Activated T-helper 17 cell treated with anti-CD3 and anti-CD28 coated beads, Interleukin-2, amount 50 U/mL, for 72 hours (primary cell): ENCODE data around the gene KDM5C. TPM values are rescaled to one million over a fixed set of nuclear protein-coding genes. Genes with fewer than 3 reads are reported as not detected.

Source experiments
- ATAC-seq: fragments of 150-1000 bp; cut with Tn5 transposase; replicated peaks from 2 replicates; pipeline ENCODE4 v1.10.0; 2021; ENCODE audit warnings: mild to moderate bottlenecking, moderate library complexity
- H3K27ac Mint-ChIP-seq: one replicate; pipeline ENCODE4 v1.8.0; 2022; ENCODE audit warnings: mixed read lengths
- H3K27me3 Mint-ChIP-seq: one replicate; pipeline ENCODE4 v1.8.0; 2022; ENCODE audit warnings: mixed read lengths
- H3K36me3 Mint-ChIP-seq: one replicate; pipeline ENCODE4 v1.8.0; 2022; ENCODE audit warnings: low read depth, mild to moderate bottlenecking, mixed read lengths
- H3K4me1 Mint-ChIP-seq: one replicate; pipeline ENCODE4 v1.8.0; 2022; ENCODE audit warnings: mixed read lengths
- H3K4me3 Mint-ChIP-seq: one replicate; pipeline ENCODE4 v1.8.0; 2022; ENCODE audit warnings: mild to moderate bottlenecking, mixed read lengths
- H3K9me3 Mint-ChIP-seq: one replicate; pipeline ENCODE4 v1.8.0; 2022; ENCODE audit warnings: mixed read lengths
- total RNA-seq, 2 donors: library from RNA; stranded (reverse); gene quantifications; one replicate each; pipeline ENCODE4 v1.2.3, GENCODE V29; 2022

KDM5C gene
- total RNA-seq, 2 donors from 2014 or later, result 93.3 to 147 TPM

- H3K4me1 Mint-ChIP-seq, result no peaks in the 10 kb centered on the region
- ATAC-seq, result no peak
- H3K36me3 Mint-ChIP-seq, result no peaks in the 10 kb centered on the region
- no peak overlapping the region for H3K27ac Mint-ChIP-seq
- H3K27me3 Mint-ChIP-seq, result no peaks in the 10 kb centered on the region
- H3K9me3 Mint-ChIP-seq, result no peaks in the 10 kb centered on the region
- no peak overlapping the region for H3K4me3 Mint-ChIP-seq
Measured at GRCh38 chrX:53236025-53236679, 11.1 kb upstream of the KDM5C start.

GRCh38 chrX:53235566-53235965 lies 10.6 kb upstream of the KDM5C start:
- H3K36me3 Mint-ChIP-seq, result no peaks in the 10 kb centered on the region
- H3K27ac Mint-ChIP-seq, result no peak overlapping the region
- no peak overlapping the region for H3K4me3 Mint-ChIP-seq
- H3K4me1 Mint-ChIP-seq, result no peaks in the 10 kb centered on the region
- no peak for ATAC-seq
- no peaks in the 10 kb centered on the region for H3K27me3 Mint-ChIP-seq
- H3K9me3 Mint-ChIP-seq, result no peaks in the 10 kb centered on the region

- H3K4me3 Mint-ChIP-seq, result no peak overlapping the region
- no peak overlapping the region for H3K27ac Mint-ChIP-seq
- no peaks in the 10 kb centered on the region for H3K9me3 Mint-ChIP-seq
- H3K27me3 Mint-ChIP-seq, result no peaks in the 10 kb centered on the region
- no peak for ATAC-seq
- H3K4me1 Mint-ChIP-seq, result no peaks in the 10 kb centered on the region
- H3K36me3 Mint-ChIP-seq, result no peaks in the 10 kb centered on the region
Measured at GRCh38 chrX:53234484-53234883, 9.5 kb upstream of the KDM5C start.

GRCh38 chrX:53233536-53233935 lies 8.5 kb upstream of the KDM5C start:
- Mint-ChIP-seq H3K27ac (no peak overlapping the region), H3K9me3 (no peaks in the 10 kb centered on the region), H3K36me3 (no peaks in the 10 kb centered on the region), H3K4me3 (no peak overlapping the region), H3K27me3 (no peaks in the 10 kb centered on the region), H3K4me1 (no peaks in the 10 kb centered on the region)
- no peak for ATAC-seq

- ATAC-seq, result no peak
Measured at GRCh38 chrX:53230116-53230515, 5.1 kb upstream of the KDM5C start.

GRCh38 chrX:53227224-53227765 lies 2.3 kb upstream of the KDM5C start:
- peaks cover 10% of the 10 kb centered on the region for H3K4me1 Mint-ChIP-seq
- H3K27ac Mint-ChIP-seq, result peak overlapping the region; percentile 52
- no peaks in the 10 kb centered on the region for H3K27me3 Mint-ChIP-seq
- no peak for ATAC-seq
- H3K36me3 Mint-ChIP-seq, result peaks cover 32% of the 10 kb centered on the region
- no peak overlapping the region for H3K4me3 Mint-ChIP-seq
- H3K9me3 Mint-ChIP-seq, result no peaks in the 10 kb centered on the region

More at GRCh38 chrX:53230116-53230515, 5.1 kb upstream of the KDM5C start:
- Mint-ChIP-seq H3K36me3 (peaks cover 5% of the 10 kb centered on the region), H3K9me3 (no peaks in the 10 kb centered on the region), H3K27ac (no peak overlapping the region), H3K4me1 (no peaks in the 10 kb centered on the region), H3K4me3 (no peak overlapping the region), H3K27me3 (no peaks in the 10 kb centered on the region)

- ATAC-seq, result peak; percentile 86
- Mint-ChIP-seq H3K4me1 (peaks cover 10% of the 10 kb centered on the region), H3K9me3 (no peaks in the 10 kb centered on the region), H3K36me3 (peaks cover 62% of the 10 kb centered on the region), H3K27ac (peak overlapping the region; percentile 99), H3K4me3 (peak overlapping the region; percentile 88), H3K27me3 (no peaks in the 10 kb centered on the region)
Measured at GRCh38 chrX:53223955-53224859, 800 bp downstream of the KDM5C start.

- no peaks in the 10 kb centered on the region for H3K9me3 Mint-ChIP-seq
- peak overlapping the region; percentile 88 for H3K4me3 Mint-ChIP-seq
- H3K36me3 Mint-ChIP-seq, result peaks cover 68% of the 10 kb centered on the region
- H3K4me1 Mint-ChIP-seq, result peaks cover 10% of the 10 kb centered on the region
- ATAC-seq, result no peak
- no peaks in the 10 kb centered on the region for H3K27me3 Mint-ChIP-seq
- H3K27ac Mint-ChIP-seq, result peak overlapping the region; percentile 99
Measured at GRCh38 chrX:53223068-53223693, 1.8 kb downstream of the KDM5C start.

- Mint-ChIP-seq H3K36me3 (peaks cover 93% of the 10 kb centered on the region), H3K9me3 (no peaks in the 10 kb centered on the region), H3K4me3 (no peak overlapping the region), H3K27ac (no peak overlapping the region), H3K27me3 (no peaks in the 10 kb centered on the region), H3K4me1 (no peaks in the 10 kb centered on the region)
- ATAC-seq, result no peak
Measured at GRCh38 chrX:53211391-53211978, 13.5 kb downstream of the KDM5C start.

- H3K27ac Mint-ChIP-seq, result no peak overlapping the region
- H3K4me3 Mint-ChIP-seq, result no peak overlapping the region
- no peak for ATAC-seq
- no peaks in the 10 kb centered on the region for H3K4me1 Mint-ChIP-seq
- H3K36me3 Mint-ChIP-seq, result peaks cover 83% of the 10 kb centered on the region
- no peaks in the 10 kb centered on the region for H3K27me3 Mint-ChIP-seq
- no peaks in the 10 kb centered on the region for H3K9me3 Mint-ChIP-seq
Measured at GRCh38 chrX:53196678-53197077, 28.3 kb downstream of the KDM5C start.

- Mint-ChIP-seq H3K36me3 (peaks cover 73% of the 10 kb centered on the region), H3K4me3 (no peak overlapping the region), H3K4me1 (no peaks in the 10 kb centered on the region), H3K27ac (peak overlapping the region; percentile 28), H3K9me3 (no peaks in the 10 kb centered on the region), H3K27me3 (no peaks in the 10 kb centered on the region)
- no peak for ATAC-seq
Measured at GRCh38 chrX:53195401-53195800, 29.6 kb downstream of the KDM5C start.

- Mint-ChIP-seq H3K9me3 (no peaks in the 10 kb centered on the region), H3K27ac (no peak overlapping the region), H3K36me3 (peaks cover 62% of the 10 kb centered on the region), H3K4me1 (no peaks in the 10 kb centered on the region), H3K4me3 (no peak overlapping the region), H3K27me3 (no peaks in the 10 kb centered on the region)
- no peak for ATAC-seq
Measured at GRCh38 chrX:53194308-53194707, 30.7 kb downstream of the KDM5C start.

- ATAC-seq, result no peak
- no peaks in the 10 kb centered on the region for H3K4me1 Mint-ChIP-seq
- H3K27me3 Mint-ChIP-seq, result no peaks in the 10 kb centered on the region
- H3K27ac Mint-ChIP-seq, result no peak overlapping the region
- no peaks in the 10 kb centered on the region for H3K9me3 Mint-ChIP-seq
- no peak overlapping the region for H3K4me3 Mint-ChIP-seq
- H3K36me3 Mint-ChIP-seq, result peaks cover 49% of the 10 kb centered on the region
Measured at GRCh38 chrX:53193093-53193492, 31.9 kb downstream of the KDM5C start.

GRCh38 chrX:53190363-53190960 lies 34.5 kb downstream of the KDM5C start:
- no peak overlapping the region for H3K4me3 Mint-ChIP-seq
- ATAC-seq, result no peak
- H3K9me3 Mint-ChIP-seq, result no peaks in the 10 kb centered on the region
- H3K27ac Mint-ChIP-seq, result no peak overlapping the region
- H3K27me3 Mint-ChIP-seq, result no peaks in the 10 kb centered on the region
- no peaks in the 10 kb centered on the region for H3K4me1 Mint-ChIP-seq
- H3K36me3 Mint-ChIP-seq, result peaks cover 24% of the 10 kb centered on the region
